Mammary epithelial cell (primary cell): Measurements from ENCODE around the gene MAPK8IP1.

Source experiments
- CTCF ChIP-seq, 2 donors: IDR thresholded peaks in 1 of 2; conservative IDR thresholded peaks in 1 of 2; 2 replicates each; pipeline ENCODE4 v1.5.1; 2011 to 2012; ENCODE audit warnings: inconsistent platforms in 2 of 2, low read length in 2 of 2, mild to moderate bottlenecking in 2 of 2, control low read depth in 1 of 2, low read depth in 1 of 2; ENCODE audit not compliant: insufficient read depth in 1 of 2; ENCODE audit errors: extremely low read depth in 1 of 2
- EZH2 ChIP-seq: IDR thresholded peaks from 2 replicates; pipeline ENCODE4 v1.6.1; 2012; ENCODE audit warnings: low read length, inconsistent platforms, borderline replicate concordance

- TF ChIP-seq CTCF (conservative IDR thresholded peaks at IDR 0.05 in 1 of 2, IDR thresholded peaks at IDR 0.05 in 1 of 2; ENCODE audit: extremely low read depth in 1 of 2, insufficient read depth in 1 of 2, low read depth in 1 of 2, low read length in 2 of 2) (no peak), EZH2 (no peak)
Observed at GRCh38 chr11:45885921-45886721, 670 bp downstream of the MAPK8IP1 start.
